SU-DHL-6 (cell line): ENCODE data around the gene UTF1.

Experiments
- EZH2phosphoT487 ChIP-seq: fragments of 200-600 bp; sonication (generic), shearing (Covaris generic); conservative IDR thresholded peaks from 2 replicates; pipeline ENCODE4 v1.6.1; 2018; ENCODE audit warnings: mild to moderate bottlenecking, antibody characterized with exemption, low read length, moderate library complexity, mixed read lengths
- TF ChIP-seq, protein P1 (sequence below): fragments of 200-600 bp; sonication (generic); IDR thresholded peaks from one replicate; pipeline ENCODE4 v1.5.1; 2017; ENCODE audit warnings: antibody characterized with exemption, mild to moderate bottlenecking, low read length, moderate library complexity; ENCODE audit not compliant: insufficient read depth, poor library complexity, severe bottlenecking

DNA sequence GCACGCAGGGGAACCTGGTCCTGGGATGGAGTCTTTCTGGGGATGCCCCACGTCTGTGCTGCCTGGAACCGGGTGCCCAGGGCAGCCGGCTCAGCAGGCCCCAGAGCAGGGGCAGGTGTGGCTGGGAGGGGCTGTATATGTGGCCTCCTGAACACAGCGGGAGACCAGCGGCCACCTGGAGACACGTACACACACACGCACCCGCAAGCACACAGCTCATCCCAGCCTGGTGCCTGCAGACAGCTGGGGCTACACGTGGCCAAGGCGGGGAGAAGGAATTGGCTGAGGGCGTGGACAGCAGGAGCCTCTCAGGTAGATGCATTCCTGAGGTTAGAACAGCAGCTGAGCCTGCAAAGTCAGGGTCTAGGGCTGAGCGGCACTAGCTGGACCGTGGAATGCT, 32.7 kb downstream of the UTF1 start:
- TF ChIP-seq, protein P1, sequence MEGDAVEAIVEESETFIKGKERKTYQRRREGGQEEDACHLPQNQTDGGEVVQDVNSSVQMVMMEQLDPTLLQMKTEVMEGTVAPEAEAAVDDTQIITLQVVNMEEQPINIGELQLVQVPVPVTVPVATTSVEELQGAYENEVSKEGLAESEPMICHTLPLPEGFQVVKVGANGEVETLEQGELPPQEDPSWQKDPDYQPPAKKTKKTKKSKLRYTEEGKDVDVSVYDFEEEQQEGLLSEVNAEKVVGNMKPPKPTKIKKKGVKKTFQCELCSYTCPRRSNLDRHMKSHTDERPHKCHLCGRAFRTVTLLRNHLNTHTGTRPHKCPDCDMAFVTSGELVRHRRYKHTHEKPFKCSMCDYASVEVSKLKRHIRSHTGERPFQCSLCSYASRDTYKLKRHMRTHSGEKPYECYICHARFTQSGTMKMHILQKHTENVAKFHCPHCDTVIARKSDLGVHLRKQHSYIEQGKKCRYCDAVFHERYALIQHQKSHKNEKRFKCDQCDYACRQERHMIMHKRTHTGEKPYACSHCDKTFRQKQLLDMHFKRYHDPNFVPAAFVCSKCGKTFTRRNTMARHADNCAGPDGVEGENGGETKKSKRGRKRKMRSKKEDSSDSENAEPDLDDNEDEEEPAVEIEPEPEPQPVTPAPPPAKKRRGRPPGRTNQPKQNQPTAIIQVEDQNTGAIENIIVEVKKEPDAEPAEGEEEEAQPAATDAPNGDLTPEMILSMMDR, result no peak
- TF ChIP-seq EZH2phosphoT487, result no peak
